ENCODE measurements around the gene C11orf24.
"Not testable (repeated sequence)": the region's sequence is repeated elsewhere in the genome, so short reads cannot be mapped to it uniquely, and the experiment has no call there.

The C11orf24 gene

DNA sequence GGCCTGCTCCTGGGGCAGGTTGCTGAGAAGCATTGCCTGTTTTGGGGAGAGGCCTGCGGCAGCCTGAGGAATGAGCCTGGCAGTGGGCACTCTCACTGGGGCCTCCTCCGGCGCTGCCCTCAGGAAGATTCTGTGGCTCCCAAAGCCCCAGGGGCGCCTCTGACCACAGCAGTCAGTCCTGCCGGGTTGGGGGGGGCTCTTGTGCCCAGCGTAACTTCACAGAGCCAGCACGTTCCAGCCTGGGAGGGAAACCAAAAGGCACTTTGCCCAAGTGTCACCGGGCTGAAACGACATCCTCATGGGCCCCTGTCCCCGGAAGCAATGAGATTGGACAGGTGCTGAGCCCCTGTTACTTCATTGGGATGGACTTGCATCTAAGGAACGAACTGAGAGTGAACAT is 36.3 kb upstream of the C11orf24 start:
- in situ Hi-C loops (cut with HindIII; ENCODE audit: low pct_unique_long_range_greater_than_20kb, low sequenced_read_pairs): no loop called here
- TF ChIP-seq JUND (IDR thresholded peaks at IDR 0.05; ENCODE audit: low read depth): no peak
- no peak for DNase-seq (ENCODE audit: low read depth in 1 of 2, low spot score in 1 of 2)

- in situ Hi-C loops (cut with HindIII; ENCODE audit: low pct_unique_long_range_greater_than_20kb, low sequenced_read_pairs): no loop called here
- DNase-seq (ENCODE audit: low read depth in 1 of 2, low spot score in 1 of 2): no peak
- TF ChIP-seq JUND (IDR thresholded peaks at IDR 0.05; ENCODE audit: low read depth): no peak
Measured at GRCh38 chr11:68306636-68307035, 34.9 kb upstream of the C11orf24 start.

GRCh38 chr11:68303982-68304780 is 32.4 kb upstream of the C11orf24 start:
- no peak for TF ChIP-seq JUND (IDR thresholded peaks at IDR 0.05; ENCODE audit: low read depth)
- in situ Hi-C loops (cut with HindIII; ENCODE audit: low pct_unique_long_range_greater_than_20kb, low sequenced_read_pairs): no loop called here
- no peak for DNase-seq (ENCODE audit: low read depth in 1 of 2, low spot score in 1 of 2)

GRCh38 chr11:68303083-68303482 is 31.3 kb upstream of the C11orf24 start:
- DNase-seq (ENCODE audit: low read depth in 1 of 2, low spot score in 1 of 2): no peak
- in situ Hi-C loops (cut with HindIII; ENCODE audit: low pct_unique_long_range_greater_than_20kb, low sequenced_read_pairs): no loop called here
- no peak for TF ChIP-seq JUND (IDR thresholded peaks at IDR 0.05; ENCODE audit: low read depth)

GRCh38 chr11:68302670-68303069 is 30.9 kb upstream of the C11orf24 start:
- no peak for TF ChIP-seq JUND (IDR thresholded peaks at IDR 0.05; ENCODE audit: low read depth)
- peak in 1 of 2 experiments; percentile 28 for DNase-seq (ENCODE audit: low read depth in 1 of 2, low spot score in 1 of 2)
- in situ Hi-C loops (cut with HindIII; ENCODE audit: low pct_unique_long_range_greater_than_20kb, low sequenced_read_pairs): no loop called here

DNA sequence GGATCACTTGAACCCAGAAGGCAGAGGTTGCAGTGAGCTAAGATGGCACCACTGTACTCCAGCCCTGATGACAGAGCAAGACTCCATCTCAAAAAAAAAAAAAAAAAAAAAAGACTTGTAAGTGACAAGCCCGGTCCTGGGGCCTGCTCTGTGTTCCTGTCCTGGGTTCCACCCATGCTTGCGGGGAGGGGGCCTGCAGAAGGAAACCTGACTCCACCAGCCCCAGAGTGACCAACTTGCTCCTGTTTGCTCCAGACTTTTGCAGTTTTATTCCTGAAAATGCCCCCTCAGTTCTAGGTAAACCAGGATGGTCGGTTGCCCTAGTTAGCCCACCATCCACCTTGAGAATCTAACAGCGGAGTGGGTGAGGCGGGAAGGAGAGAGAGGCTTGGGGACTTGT is 30.5 kb upstream of the C11orf24 start:
- in situ Hi-C loops (cut with HindIII; ENCODE audit: low pct_unique_long_range_greater_than_20kb, low sequenced_read_pairs): no loop called here
- no peak for TF ChIP-seq JUND (IDR thresholded peaks at IDR 0.05; ENCODE audit: low read depth)
- no peak for DNase-seq (ENCODE audit: low read depth in 1 of 2, low spot score in 1 of 2)

DNA sequence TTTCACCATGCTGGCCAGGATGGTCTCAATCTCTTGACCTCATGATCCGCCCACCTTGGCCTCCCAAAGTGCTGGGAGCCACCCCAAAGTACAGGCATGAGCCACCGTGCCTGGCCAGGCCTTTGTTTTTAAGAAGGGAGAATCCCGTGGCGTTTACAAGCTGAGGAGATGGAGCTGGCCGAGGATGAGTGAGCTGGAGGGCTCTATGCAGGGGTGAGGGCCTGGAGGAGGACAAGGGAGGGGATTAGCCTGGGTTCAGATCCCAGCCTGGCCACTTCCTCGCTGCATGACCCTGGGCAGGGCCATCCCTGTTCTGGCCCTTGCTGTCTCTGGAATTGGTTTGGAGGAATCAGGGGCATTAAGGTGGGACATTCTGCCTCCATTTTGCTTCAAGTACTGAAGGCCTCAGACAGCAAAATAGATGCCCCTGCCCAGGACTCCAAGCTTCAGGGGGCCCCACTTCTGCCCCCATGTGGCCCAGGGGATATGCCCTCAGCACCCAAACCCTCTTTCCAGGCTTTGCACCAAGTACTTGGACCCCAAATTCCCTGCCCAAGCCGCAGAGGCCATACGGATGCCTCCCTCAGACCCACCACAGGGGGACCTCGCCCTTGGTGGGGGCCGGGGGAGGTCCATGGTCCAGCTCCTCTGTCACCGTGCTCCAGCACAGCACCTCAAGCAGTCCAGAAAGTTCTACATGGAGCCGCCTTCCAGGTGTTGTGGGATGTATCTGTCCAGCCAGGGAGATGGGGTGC is 28.5 kb upstream of the C11orf24 start:
- in situ Hi-C loops (cut with HindIII; ENCODE audit: low pct_unique_long_range_greater_than_20kb, low sequenced_read_pairs): no loop called here
- DNase-seq (ENCODE audit: low read depth in 1 of 2, low spot score in 1 of 2): no peak
- TF ChIP-seq JUND (IDR thresholded peaks at IDR 0.05; ENCODE audit: low read depth): no peak

- in situ Hi-C loops (cut with HindIII; ENCODE audit: low pct_unique_long_range_greater_than_20kb, low sequenced_read_pairs); DNase-seq (ENCODE audit: low read depth in 1 of 2, low spot score in 1 of 2): not testable (repeated sequence)
Measured at GRCh38 chr11:68299517-68299879, 27.7 kb upstream of the C11orf24 start.

GRCh38 chr11:68298659-68299516 is 27.1 kb upstream of the C11orf24 start:
- no peak for DNase-seq (ENCODE audit: low read depth in 1 of 2, low spot score in 1 of 2)
- in situ Hi-C loops (cut with HindIII; ENCODE audit: low pct_unique_long_range_greater_than_20kb, low sequenced_read_pairs): no loop called here
- TF ChIP-seq JUND (IDR thresholded peaks at IDR 0.05; ENCODE audit: low read depth): no peak

DNA sequence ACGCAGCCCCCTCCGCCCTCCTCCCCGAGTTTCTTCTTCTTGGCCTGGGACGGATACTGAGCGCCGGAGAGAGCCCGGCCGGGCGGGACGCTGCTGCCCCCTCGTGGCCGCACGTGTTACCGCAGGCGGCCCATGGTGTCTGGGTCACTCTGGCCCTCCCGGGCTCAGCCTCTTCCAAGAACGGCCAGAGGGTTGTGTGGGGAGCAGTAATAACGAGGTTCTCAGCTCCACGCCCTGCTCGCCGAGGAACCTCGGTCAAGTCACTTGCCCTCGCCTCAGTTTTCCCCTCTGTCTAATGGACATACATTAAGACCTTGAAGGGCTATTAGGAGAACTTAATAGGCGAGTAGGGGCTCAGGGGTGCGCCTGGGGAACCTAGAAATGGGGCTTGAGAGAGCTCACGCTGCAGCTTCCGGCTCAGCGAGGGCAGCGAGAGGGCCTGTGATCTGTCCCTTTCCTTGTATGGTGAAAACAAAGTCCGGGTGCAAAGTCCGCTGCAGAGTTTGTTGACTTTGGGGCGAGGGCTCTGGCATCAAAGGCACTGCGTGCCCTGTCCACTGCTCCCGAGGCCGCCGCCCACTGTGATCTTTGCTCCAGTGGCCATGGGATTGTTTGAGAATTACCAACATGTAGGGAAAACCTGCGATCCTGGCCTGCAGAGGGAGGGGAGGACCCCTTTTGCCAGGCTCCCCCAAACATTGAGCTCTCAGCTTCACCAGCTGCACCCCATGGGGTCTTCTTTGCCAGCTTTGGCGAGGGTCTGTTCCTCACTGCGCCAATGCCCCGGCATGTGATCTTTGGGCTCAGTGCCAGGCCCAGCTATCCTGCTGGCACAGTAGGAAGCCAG is 26.3 kb upstream of the C11orf24 start:
- TF ChIP-seq JUND (IDR thresholded peaks at IDR 0.05; ENCODE audit: low read depth): no peak
- DNase-seq (ENCODE audit: low read depth in 1 of 2, low spot score in 1 of 2): peak; percentile 77 to 81
- in situ Hi-C loops (cut with HindIII; ENCODE audit: low pct_unique_long_range_greater_than_20kb, low sequenced_read_pairs): no loop called here

GRCh38 chr11:68297494-68297811 is 25.7 kb upstream of the C11orf24 start:
- no peak for TF ChIP-seq JUND (IDR thresholded peaks at IDR 0.05; ENCODE audit: low read depth)
- no peak for DNase-seq (ENCODE audit: low read depth in 1 of 2, low spot score in 1 of 2)
- in situ Hi-C loops (cut with HindIII; ENCODE audit: low pct_unique_long_range_greater_than_20kb, low sequenced_read_pairs): no loop called here

DNA sequence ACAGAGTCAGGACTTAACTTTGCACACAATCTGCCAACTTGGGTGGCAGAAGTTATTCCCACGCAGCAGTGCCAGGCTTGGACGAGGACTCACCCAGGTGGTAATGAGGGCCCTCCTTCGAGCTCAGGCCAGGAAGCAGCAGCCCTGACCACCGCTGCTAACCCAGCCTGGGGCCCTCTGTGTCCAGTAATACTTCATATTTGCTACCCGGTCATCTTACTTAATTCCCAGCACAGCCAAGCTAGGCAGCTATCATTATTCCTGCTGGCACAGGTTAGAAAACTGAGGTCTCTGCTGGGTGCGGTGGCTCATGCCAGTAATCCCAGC is 25.2 kb upstream of the C11orf24 start:
- no peak for DNase-seq (ENCODE audit: low read depth in 1 of 2, low spot score in 1 of 2)
- in situ Hi-C loops (cut with HindIII; ENCODE audit: low pct_unique_long_range_greater_than_20kb, low sequenced_read_pairs): no loop called here
- TF ChIP-seq JUND (IDR thresholded peaks at IDR 0.05; ENCODE audit: low read depth): no peak
